GM12878 (cell line): ENCODE results near the gene UNC13B. TPM values are rescaled to one million over a fixed set of nuclear protein-coding genes. Genes with fewer than 3 reads are reported as not detected.

Experiments used
- ATAC-seq: fragments of 200-7000 bp; cut with Tn5 transposase; 3 replicates; pipeline ENCODE4 v1.9.1; 2020; ENCODE audit warnings: mild to moderate bottlenecking, moderate library complexity
- BruUV-seq: library from RNA; stranded (reverse); fragments of 400-500 nt; replicated peaks from 2 replicates; lab custom pipeline; 2021; lab: Mats Ljungman, UMichigan
- CTCF ChIA-PET: fragments of 300-600 bp; sonication (Branson Sonifier 250); formaldehyde crosslinking; extraction: SDS; loops from one replicate; lab custom pipeline; 2021; ENCODE audit warnings: inconsistent platforms; lab: Yijun Ruan, JAX
- POLR2A ChIA-PET: fragments of 350-600 bp; formaldehyde crosslinking; extraction: SDS; loops from one replicate; lab custom pipeline; 2021; ENCODE audit warnings: inconsistent platforms; lab: Charles Lee
- RAD21 ChIA-PET: fragments of 300-600 bp; sonication (Branson Sonifier 250); formaldehyde crosslinking; loops from one replicate; lab custom pipeline; 2023; ENCODE audit warnings: antibody characterized with exemption; ENCODE audit not compliant: unreplicated experiment; lab: Charles Lee
- SMC1A ChIA-PET: fragments of 300-600 bp; sonication (Branson Sonifier 250); formaldehyde crosslinking; loops from one replicate; lab custom pipeline; 2023; ENCODE audit not compliant: unreplicated experiment, uncharacterized antibody; lab: Charles Lee
- DNase-seq: peaks from one replicate; pipeline ENCODE4 v3.0.0-alpha.2; 2011; ENCODE audit warnings: low read depth, low spot score
- FAIRE-seq: peaks from 3 replicates; lab custom pipeline; 2011; peaks lifted over from hg19 to GRCh38; lab: Jason Lieb, UNC
- H2AFZ ChIP-seq: 2 replicates; pipeline ENCODE4 v1.6.0; 2011; ENCODE audit warnings: low read depth, low read length, control low read depth; ENCODE audit not compliant: control insufficient read depth
- H3K27ac ChIP-seq: 2 replicates; pipeline ENCODE4 v1.5.1; 2011; ENCODE audit warnings: control low read depth; ENCODE audit not compliant: control insufficient read depth, insufficient read depth
- H3K27me3 ChIP-seq, 2 experiments: replicated peaks in 1 of 2; 2 replicates each; pipeline versions ENCODE4 v1.6.0 to v1.6.1; 2011; ENCODE audit warnings: low read length in 1 of 2; ENCODE audit not compliant: control insufficient read depth in 2 of 2, insufficient read depth in 2 of 2
- H3K36me3 ChIP-seq, 2 experiments: 2 replicates each; pipeline ENCODE4 v1.5.1; 2011; ENCODE audit warnings: low read length in 1 of 2; ENCODE audit not compliant: control insufficient read depth in 2 of 2, insufficient read depth in 2 of 2
- H3K4me1 ChIP-seq: 2 replicates; pipeline ENCODE4 v1.6.1; 2011; ENCODE audit warnings: mild to moderate bottlenecking, low read length, moderate library complexity, mixed read lengths; ENCODE audit not compliant: control insufficient read depth, insufficient read depth
- H3K4me2 ChIP-seq: 2 replicates; pipeline ENCODE4 v1.6.0; 2011; ENCODE audit warnings: control low read depth; ENCODE audit not compliant: control insufficient read depth, insufficient read depth
- H3K4me3 ChIP-seq: fragments of 200-600 bp; sonication (generic); 2 replicates; pipeline ENCODE4 v1.5.1; 2016
- H3K79me2 ChIP-seq: 2 replicates; pipeline ENCODE4 v1.6.0; 2011; ENCODE audit warnings: low read length; ENCODE audit not compliant: control insufficient read depth, insufficient read depth
- H3K9ac ChIP-seq: 2 replicates; pipeline ENCODE4 v1.8.0; 2011; ENCODE audit warnings: low read length, control low read depth, mixed read lengths; ENCODE audit not compliant: control insufficient read depth, insufficient read depth
- H3K9me3 ChIP-seq: replicated peaks from 3 replicates; pipeline ENCODE4 v1.5.1; 2011; ENCODE audit warnings: mild to moderate bottlenecking, low read length; ENCODE audit not compliant: control insufficient read depth, insufficient read depth
- H4K20me1 ChIP-seq: 2 replicates; pipeline ENCODE4 v1.6.0; 2011; ENCODE audit not compliant: control insufficient read depth, insufficient read depth
- CBX3 ChIP-seq: fragments of 200-600 bp; sonication (generic); IDR thresholded peaks from 2 replicates; pipeline ENCODE4 v1.6.1; 2016; ENCODE audit warnings: low read depth, borderline replicate concordance
- CEBPB ChIP-seq, 2 experiments: fragments of 150-350 bp in 1 of 2; IDR thresholded peaks; 2 replicates each; pipeline ENCODE4 v1.6.1; 2012 to 2014; ENCODE audit warnings: low read depth in 2 of 2, low read length in 2 of 2, borderline replicate concordance in 1 of 2, inconsistent platforms in 1 of 2
- CUX1 ChIP-seq: IDR thresholded peaks from 2 replicates; pipeline ENCODE4 v1.6.1; 2012; ENCODE audit warnings: improper control_type of control experiment, low read depth, low read length; ENCODE audit not compliant: insufficient replicate concordance
- FOXK2 ChIP-seq: fragments of 450-650 bp; IDR thresholded peaks from 2 replicates; pipeline ENCODE4 v1.6.1; 2017; ENCODE audit warnings: mild to moderate bottlenecking, moderate library complexity
- IRF5 ChIP-seq: fragments of 450-650 bp; IDR thresholded peaks from 2 replicates; pipeline ENCODE4 v1.6.1; 2017; ENCODE audit warnings: borderline replicate concordance
- KAT2A ChIP-seq: conservative IDR thresholded peaks from 2 replicates; pipeline ENCODE4 v1.6.1; 2011; ENCODE audit warnings: low read depth, low read length; ENCODE audit not compliant: control insufficient read depth
- NBN ChIP-seq: fragments of 450-650 bp; IDR thresholded peaks from 2 replicates; pipeline ENCODE4 v1.6.1; 2016
- NFXL1 ChIP-seq: fragments of 450-650 bp; IDR thresholded peaks from 2 replicates; pipeline ENCODE4 v1.6.1; 2017; ENCODE audit warnings: antibody characterized with exemption, mild to moderate bottlenecking, borderline replicate concordance
- NFYA ChIP-seq: IDR thresholded peaks from 2 replicates; pipeline ENCODE4 v1.6.1; 2011; ENCODE audit warnings: low read depth, mild to moderate bottlenecking, low read length, improper control_type of control experiment, borderline replicate concordance
- SKIL ChIP-seq: fragments of 450-650 bp; IDR thresholded peaks from 2 replicates; pipeline ENCODE4 v1.6.1; 2017; ENCODE audit warnings: mild to moderate bottlenecking, low read depth, inconsistent platforms; ENCODE audit not compliant: poor library complexity, severe bottlenecking
- SREBF2 ChIP-seq: IDR thresholded peaks from 2 replicates; pipeline ENCODE4 v1.6.1; 2012; ENCODE audit warnings: mild to moderate bottlenecking, low read length
- STAT1 ChIP-seq: fragments of 450-650 bp; conservative IDR thresholded peaks from 2 replicates; pipeline ENCODE4 v1.6.1; 2014; ENCODE audit warnings: antibody characterized with exemption, mild to moderate bottlenecking
- in situ Hi-C: fragments of 300-500 bp; cut with MboI; formaldehyde crosslinking; loops from 9 replicates; pipeline ENCODE4 v1.14.3; 2018; ENCODE audit warnings: mixed read lengths
- intact Hi-C: fragments of 100-400 bp; cut with micrococcal nuclease; formaldehyde crosslinking; loops from one replicate; pipeline ENCODE4 v1.14.2; 2022; ENCODE audit not compliant: unreplicated experiment
- polyA plus RNA-seq, 11 experiments: library from polyadenylated mRNA; depleted of rRNA in 4 of 11; unstranded in 6 of 11; stranded (reverse) in 5 of 11; fragments of >200 nt; fragmentation: Nextera tagmentation in 4 of 11; fragmentation: Illumina TruSeq in 1 of 11; extraction: Ambion mirVana in 4 of 11; extraction: Trizol in 1 of 11; gene quantifications; 1 replicate in 1 of 11; 2 replicates in 10 of 11; pipeline versions ENCODE4 v1.2.1 to v1.2.3, GENCODE V29; 2011 to 2016; ENCODE audit warnings: inconsistent platforms in 2 of 11, missing spikeins in 2 of 11, low read depth in 1 of 11
- total RNA-seq, 4 experiments: library from RNA; depleted of rRNA in 3 of 4; stranded (reverse); fragments of >200 nt in 3 of 4; fragmentation: Illumina TruSeq in 1 of 4; extraction: Trizol in 1 of 4; gene quantifications; 2 replicates each; pipeline versions ENCODE4 v1.2.1 to v1.2.3, GENCODE V29; 2013 to 2021

The UNC13B gene
- total and polyA plus RNA-seq, 10 of the 15 experiments (the other 5 are each of a cell fraction or from before 2014, with no cell fraction given): under 0.01 to 0.42 (median 0.06) TPM; not detected in 4

DNA sequence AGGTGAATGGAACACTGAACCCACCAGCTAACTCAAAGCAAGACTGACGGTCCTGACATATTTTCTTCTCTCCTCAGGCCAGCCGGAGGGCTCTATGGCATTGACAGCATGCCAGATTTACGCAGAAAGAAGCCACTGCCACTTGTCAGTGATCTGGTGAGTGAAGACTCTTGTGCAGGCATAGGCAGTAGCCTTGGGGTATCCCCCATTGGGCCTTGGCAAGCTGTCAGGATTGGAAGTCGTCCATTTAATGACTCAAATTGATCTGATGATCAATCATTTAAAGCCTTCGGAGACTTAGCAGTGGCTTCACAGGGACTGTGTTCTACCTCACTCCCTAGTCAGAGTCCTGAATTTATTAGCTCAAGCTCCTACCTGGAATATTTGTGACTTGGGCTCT lies 208.4 kb downstream of the UNC13B start (continued):
- no peak for TF ChIP-seq STAT1
- TF ChIP-seq NBN: no peak
- no peak for TF ChIP-seq CBX3
- TF ChIP-seq, all 136 proteins: peak for 0

DNA sequence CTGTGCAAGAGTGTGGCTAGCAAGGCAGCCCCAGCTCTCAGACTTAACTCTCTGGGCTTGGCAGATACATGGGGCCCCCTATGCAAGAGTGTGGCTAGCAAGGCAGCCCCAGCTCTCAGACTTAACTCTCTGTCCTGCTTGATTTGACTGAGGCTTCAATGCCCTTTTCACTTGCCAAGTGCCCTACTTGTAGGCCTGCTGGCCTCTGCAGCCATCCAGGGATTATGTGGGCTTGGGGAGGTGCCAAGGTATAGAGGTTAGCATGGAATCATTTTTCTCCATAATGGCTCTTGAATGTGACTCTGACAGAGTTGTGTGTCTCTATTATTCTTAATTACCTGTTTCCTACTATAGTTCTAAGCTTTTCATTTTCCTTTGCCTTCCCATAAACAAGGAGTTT lies 212.6 kb downstream of the UNC13B start:
- Histone ChIP-seq H4K20me1 (no peaks in the 10 kb centered on the region), H3K36me3 (no peaks in the 10 kb centered on the region), H3K9ac (no peak overlapping the region), H3K9me3 (no peaks in the 10 kb centered on the region), H3K27ac (no peak overlapping the region), H3K4me2 (no peak overlapping the region), H3K79me2 (no peaks in the 10 kb centered on the region), H2AFZ (no peak overlapping the region), H3K4me3 (no peak overlapping the region), H3K4me1 (no peaks in the 10 kb centered on the region), H3K27me3 (no peaks in the 10 kb centered on the region)
- no TSS peak for BruUV-seq
- no peak for DNase-seq
- SMC1A ChIA-PET: no interaction called here
- CTCF ChIA-PET: no interaction called here
- FAIRE-seq: no peak
- intact Hi-C loops: no loop called here
- RAD21 ChIA-PET: no interaction called here
- in situ Hi-C loops: no loop called here
- ATAC-seq: no peak
- POLR2A ChIA-PET: no interaction called here
- TF ChIP-seq IRF5: no peak
- no peak for TF ChIP-seq SKIL
- no peak for TF ChIP-seq CEBPB (IDR thresholded peaks at IDR 0.05; ENCODE audit: borderline replicate concordance in 1 of 2, low read depth in 2 of 2, low read length in 2 of 2)
- TF ChIP-seq SREBF2: no peak
- no peak for TF ChIP-seq NFXL1
- TF ChIP-seq FOXK2: no peak
- TF ChIP-seq NFYA: no peak
- no peak for TF ChIP-seq KAT2A
- TF ChIP-seq CUX1: no peak
